Measurements from ENCODE around the gene LDHD. TPM values are rescaled to one million over a fixed set of nuclear protein-coding genes. Genes with fewer than 3 reads are reported as not detected.

LDHD gene
- polyA plus RNA-seq, 3 donors, result 3.7 to 6.3 (median 5.4) TPM

- H3K4me2 ChIP-seq (replicated peaks; ENCODE audit: extremely low read depth, low read length, poor library complexity, severe bottlenecking), result peak overlapping the region; percentile 88
- Mint-ChIP-seq H3K27me3 (ENCODE audit: low read depth in 3 of 3) (peaks cover 3 to 6% (median 4%) of the 10 kb centered on the region in 3 donors), H3K27ac (no peak overlapping the region), H3K36me3 (peaks cover 3 to 12% of the 10 kb centered on the region in 2 donors), H3K4me3 (peak overlapping the region; percentile 78), H3K9me3 (peaks cover 14 to 38% (median 24%) of the 10 kb centered on the region in 7 donors), H3K4me1 (peaks cover 8% of the 10 kb centered on the region)
- H2AFZ ChIP-seq (ENCODE audit: insufficient read depth, low read depth, low read length, poor library complexity, severe bottlenecking), result peak overlapping the region; percentile 97
- peaks cover 0 to 3% of the 10 kb centered on the region in 2 donors for H3K36me3 ChIP-seq (replicated peaks in 1 of 2; ENCODE audit: control insufficient read depth in 1 of 2, insufficient read depth in 2 of 2, low read length in 2 of 2)
- intact Hi-C loops (cut with micrococcal nuclease), result no loop called here
- no peaks in the 10 kb centered on the region for H3K79me2 ChIP-seq (ENCODE audit: insufficient read depth, low read length)
- peak overlapping the region; percentile 86 for H3K9ac ChIP-seq (ENCODE audit: insufficient read depth, low read length, poor library complexity, severe bottlenecking)
- no peak overlapping the region for H3K27ac ChIP-seq (ENCODE audit: low read depth in 1 of 2, low read length in 2 of 2)
- H3K27me3 ChIP-seq (ENCODE audit: control insufficient read depth in 2 of 2, insufficient read depth in 2 of 2, low read length in 2 of 2), result no peaks in the 10 kb centered on the region
- peak overlapping the region; percentile 91 to 99 (median 94) for H3K4me3 ChIP-seq (replicated peaks in 1 of 3; ENCODE audit: low read depth in 2 of 3, low read length in 3 of 3)
- 0% methylated on average over 1 of the region's 3 CpGs for WGBS (ENCODE audit: insufficient coverage)
- peaks cover 10 to 17% of the 10 kb centered on the region in 2 donors for H3K9me3 ChIP-seq (replicated peaks in 1 of 2; ENCODE audit: control insufficient read depth in 1 of 2, insufficient read depth in 1 of 2, low read length in 2 of 2)
- no peak for DNase-seq
- no peaks in the 10 kb centered on the region for H4K20me1 ChIP-seq (ENCODE audit: insufficient read depth, low read length)
- no peak for TF ChIP-seq CTCF (IDR thresholded peaks at IDR 0.05)
- peaks cover 10 to 15% of the 10 kb centered on the region in 2 donors for H3K4me1 ChIP-seq (ENCODE audit: control insufficient read depth in 1 of 2, insufficient read depth in 2 of 2, low read length in 2 of 2)
Observed at GRCh38 chr16:75147968-75148310, 31.4 kb upstream of the LDHD start.

GRCh38 chr16:75143941-75144340 lies 27.4 kb upstream of the LDHD start:
- 80% methylated on average over 1 of the region's 6 CpGs for WGBS (ENCODE audit: insufficient coverage)
- H2AFZ ChIP-seq (ENCODE audit: insufficient read depth, low read depth, low read length, poor library complexity, severe bottlenecking), result no peak overlapping the region
- H3K9me3 ChIP-seq (replicated peaks in 1 of 2; ENCODE audit: control insufficient read depth in 1 of 2, insufficient read depth in 1 of 2, low read length in 2 of 2), result peaks cover 0 to 7% of the 10 kb centered on the region in 2 donors
- Mint-ChIP-seq H3K27me3 (ENCODE audit: low read depth in 3 of 3) (peaks cover 4 to 10% (median 6%) of the 10 kb centered on the region in 3 donors), H3K27ac (no peak overlapping the region), H3K36me3 (no peaks in the 10 kb centered on the region), H3K4me1 (peaks cover 3% of the 10 kb centered on the region), H3K4me3 (no peak overlapping the region), H3K9me3 (peaks cover 2 to 22% (median 7%) of the 10 kb centered on the region in 7 donors)
- TF ChIP-seq CTCF (IDR thresholded peaks at IDR 0.05), result no peak
- H3K27me3 ChIP-seq (ENCODE audit: control insufficient read depth in 2 of 2, insufficient read depth in 2 of 2, low read length in 2 of 2), result no peaks in the 10 kb centered on the region
- no peak overlapping the region for H3K27ac ChIP-seq (ENCODE audit: low read depth in 1 of 2, low read length in 2 of 2)
- H4K20me1 ChIP-seq (ENCODE audit: insufficient read depth, low read length), result no peaks in the 10 kb centered on the region
- H3K4me3 ChIP-seq (replicated peaks in 1 of 3; ENCODE audit: low read depth in 2 of 3, low read length in 3 of 3), result no peak overlapping the region
- no peak overlapping the region for H3K9ac ChIP-seq (ENCODE audit: insufficient read depth, low read length, poor library complexity, severe bottlenecking)
- H3K36me3 ChIP-seq (replicated peaks in 1 of 2; ENCODE audit: control insufficient read depth in 1 of 2, insufficient read depth in 2 of 2, low read length in 2 of 2), result no peaks in the 10 kb centered on the region
- intact Hi-C loops (cut with micrococcal nuclease), result no loop called here
- H3K4me1 ChIP-seq (ENCODE audit: control insufficient read depth in 1 of 2, insufficient read depth in 2 of 2, low read length in 2 of 2), result peaks cover 6 to 9% of the 10 kb centered on the region in 2 donors
- H3K79me2 ChIP-seq (ENCODE audit: insufficient read depth, low read length), result no peaks in the 10 kb centered on the region
- DNase-seq, result no peak
- H3K4me2 ChIP-seq (replicated peaks; ENCODE audit: extremely low read depth, low read length, poor library complexity, severe bottlenecking), result no peak overlapping the region
